CD14-positive monocyte (primary cell): Measurements from ENCODE around the gene COL6A1. TPM values are rescaled to one million over a fixed set of nuclear protein-coding genes. Genes with fewer than 3 reads are reported as not detected.
A peak's percentile ranks its signal among the peaks of the same experiment; 100 is the strongest.

Experiments used
- DNase-seq, 3 donors: peaks; one replicate each; pipeline ENCODE4 v3.0.0-alpha.2; 2011 to 2022
- H2AFZ ChIP-seq: 2 replicates; pipeline ENCODE4 v1.6.0; 2012; ENCODE audit warnings: mild to moderate bottlenecking, low read depth, low read length, inconsistent platforms; ENCODE audit not compliant: insufficient read depth, poor library complexity, severe bottlenecking
- H3K27ac ChIP-seq, 2 donors: 1 replicate in 1 of 2; 2 replicates in 1 of 2; pipeline ENCODE4 v1.5.1; 2012 to 2013; ENCODE audit warnings: low read length in 2 of 2, control low read depth in 1 of 2, inconsistent platforms in 1 of 2, low read depth in 1 of 2, mild to moderate bottlenecking in 1 of 2
- H3K27me3 ChIP-seq, 2 donors: one replicate each; pipeline versions ENCODE4 v1.6.0 to v1.6.1; 2011 to 2013; ENCODE audit warnings: low read length in 2 of 2; ENCODE audit not compliant: control insufficient read depth in 2 of 2, insufficient read depth in 2 of 2
- H3K36me3 ChIP-seq, 2 donors: replicated peaks in 1 of 2; 1 replicate in 1 of 2; 2 replicates in 1 of 2; pipeline versions ENCODE4 v1.5.1 to v1.6.1; 2012 to 2013; ENCODE audit warnings: low read length in 2 of 2, control low read depth in 1 of 2, inconsistent platforms in 1 of 2, mild to moderate bottlenecking in 1 of 2; ENCODE audit not compliant: insufficient read depth in 2 of 2, control insufficient read depth in 1 of 2
- H3K4me1 ChIP-seq, 2 donors: 1 replicate in 1 of 2; 2 replicates in 1 of 2; pipeline versions ENCODE4 v1.5.1 to v1.6.1; 2012 to 2013; ENCODE audit warnings: low read length in 2 of 2, control low read depth in 1 of 2, inconsistent platforms in 1 of 2, mild to moderate bottlenecking in 1 of 2, moderate library complexity in 1 of 2; ENCODE audit not compliant: insufficient read depth in 2 of 2, control insufficient read depth in 1 of 2
- H3K4me2 ChIP-seq: replicated peaks from 2 replicates; pipeline ENCODE3; 2012; ENCODE audit warnings: low read length, moderate library complexity, mild to moderate bottlenecking; ENCODE audit not compliant: poor library complexity, severe bottlenecking; ENCODE audit errors: extremely low read depth
- H3K4me3 ChIP-seq, 3 experiments: fragments of 200-600 bp in 1 of 3; sonication (generic) in 1 of 3; replicated peaks in 1 of 3; 1 replicate in 2 of 3; 2 replicates in 1 of 3; pipeline ENCODE4 v1.5.1; 2011 to 2013; ENCODE audit warnings: low read length in 3 of 3, mild to moderate bottlenecking in 3 of 3, control low read depth in 2 of 3, low read depth in 2 of 3, inconsistent platforms in 1 of 3, moderate library complexity in 1 of 3
- H3K79me2 ChIP-seq: 2 replicates; pipeline ENCODE4 v1.6.0; 2012; ENCODE audit warnings: mild to moderate bottlenecking, control low read depth, inconsistent platforms, low read length, moderate library complexity; ENCODE audit not compliant: insufficient read depth
- H3K9ac ChIP-seq: 2 replicates; pipeline ENCODE4 v1.6.0; 2017; ENCODE audit warnings: low read length, mild to moderate bottlenecking; ENCODE audit not compliant: insufficient read depth, poor library complexity, severe bottlenecking
- H3K9me3 ChIP-seq, 2 donors: replicated peaks in 1 of 2; 1 replicate in 1 of 2; 2 replicates in 1 of 2; pipeline versions ENCODE4 v1.5.1 to v1.6.1; 2012 to 2013; ENCODE audit warnings: low read length in 2 of 2, control low read depth in 1 of 2; ENCODE audit not compliant: control insufficient read depth in 1 of 2, insufficient read depth in 1 of 2
- H4K20me1 ChIP-seq: 2 replicates; pipeline ENCODE4 v1.6.0; 2012; ENCODE audit warnings: mild to moderate bottlenecking, low read length, control low read depth, moderate library complexity; ENCODE audit not compliant: insufficient read depth
- H3K27ac Mint-ChIP-seq, 7 donors: one replicate each; pipeline ENCODE4 v1.8.0; 2020; ENCODE audit warnings: mild to moderate bottlenecking in 7 of 7, mixed read lengths in 7 of 7, moderate library complexity in 6 of 7, inconsistent platforms in 2 of 7
- H3K27me3 Mint-ChIP-seq, 3 donors: one replicate each; pipeline ENCODE4 v1.8.0; 2021 to 2022; ENCODE audit warnings: low read depth in 3 of 3, mild to moderate bottlenecking in 3 of 3, mixed read lengths in 3 of 3, moderate library complexity in 3 of 3, inconsistent platforms in 1 of 3
- H3K36me3 Mint-ChIP-seq, 2 donors: one replicate each; pipeline ENCODE4 v1.8.0; 2020; ENCODE audit warnings: mixed read lengths in 2 of 2, inconsistent platforms in 1 of 2, mild to moderate bottlenecking in 1 of 2
- H3K4me1 Mint-ChIP-seq: one replicate; pipeline ENCODE4 v1.8.0; 2020; ENCODE audit warnings: mild to moderate bottlenecking, mixed read lengths
- H3K4me3 Mint-ChIP-seq, 2 donors: one replicate each; pipeline ENCODE4 v1.8.0; 2020; ENCODE audit warnings: mild to moderate bottlenecking in 2 of 2, mixed read lengths in 2 of 2, moderate library complexity in 1 of 2
- H3K9me3 Mint-ChIP-seq, 7 donors: one replicate each; pipeline ENCODE4 v1.8.0; 2020 to 2022; ENCODE audit warnings: mixed read lengths in 7 of 7, mild to moderate bottlenecking in 6 of 7, moderate library complexity in 6 of 7, inconsistent platforms in 2 of 7
- WGBS: methylation state at CpG from one replicate; pipeline ENCODE4 v1.1.5; 2013; ENCODE audit warnings: missing lambda C conversion rate; ENCODE audit not compliant: insufficient coverage; 5-methylcytosine and 5-hydroxymethylcytosine counted together
- intact Hi-C, 2 donors: fragments of 100-400 bp; cut with micrococcal nuclease; formaldehyde crosslinking; loops; one replicate each; pipeline versions ENCODE4 v1.15.0 to v1.15.1; 2023
- polyA plus RNA-seq, 3 donors: library from polyadenylated mRNA; depleted of rRNA in 1 of 3; unstranded in 2 of 3; stranded (reverse) in 1 of 3; fragments of 300-500 nt in 2 of 3; fragments of >200 nt in 1 of 3; fragmentation: Illumina TruSeq in 2 of 3; gene quantifications; 1 replicate in 2 of 3; 2 replicates in 1 of 3; pipeline ENCODE4 v1.2.3, GENCODE V29; 2012 to 2021
- TF ChIP-seq, protein P1 (sequence below): fragments of 200-600 bp; IDR thresholded peaks from one replicate; pipeline ENCODE4 v1.8.0; 2022; ENCODE audit warnings: antibody characterized with exemption, mild to moderate bottlenecking

The COL6A1 gene
- polyA plus RNA-seq, 3 donors, result 0.08 to 0.11 (median 0.10) TPM

DNA sequence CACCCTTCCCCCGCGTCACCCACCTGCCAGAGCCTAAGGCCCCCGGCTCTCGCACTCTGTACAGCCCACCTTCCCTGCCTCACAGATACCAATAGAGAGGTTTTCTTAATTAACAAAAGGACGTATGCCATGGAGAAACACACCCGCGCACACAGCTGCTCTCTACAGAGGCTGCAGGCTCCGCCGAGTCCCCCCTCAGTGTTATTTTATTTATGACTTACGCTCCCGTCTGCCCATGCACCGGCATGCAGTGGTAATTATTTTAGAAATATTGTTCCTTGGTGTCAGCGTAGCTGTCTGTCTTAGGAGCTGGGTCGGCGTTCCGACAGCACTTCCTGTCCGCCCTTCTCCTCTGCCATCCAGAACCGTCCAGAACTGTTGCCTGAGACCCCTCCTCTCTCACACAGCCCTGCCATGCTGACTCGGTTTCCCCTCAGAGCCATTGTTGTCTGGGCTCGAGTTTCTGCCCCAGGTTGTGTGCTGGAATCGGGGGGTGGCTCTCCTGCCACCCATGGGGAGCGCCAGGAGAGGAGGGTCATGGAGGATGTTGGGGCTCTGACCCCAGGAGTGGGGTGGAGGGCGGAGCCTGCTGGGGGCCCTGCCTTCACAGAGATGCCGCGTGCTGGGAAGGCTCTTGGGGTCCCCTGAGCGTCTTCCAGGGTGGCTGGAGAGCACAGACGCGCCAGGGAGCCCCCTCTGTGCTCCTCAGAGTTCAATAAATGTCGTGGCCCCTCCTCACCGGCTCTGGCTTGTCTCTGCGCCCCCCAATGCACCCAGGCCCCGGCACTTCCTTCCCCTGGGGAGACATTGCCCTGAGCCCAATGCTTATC, 39.6 kb upstream of the COL6A1 start:
- intact Hi-C loops, result no loop called here
- TF ChIP-seq, protein P1, sequence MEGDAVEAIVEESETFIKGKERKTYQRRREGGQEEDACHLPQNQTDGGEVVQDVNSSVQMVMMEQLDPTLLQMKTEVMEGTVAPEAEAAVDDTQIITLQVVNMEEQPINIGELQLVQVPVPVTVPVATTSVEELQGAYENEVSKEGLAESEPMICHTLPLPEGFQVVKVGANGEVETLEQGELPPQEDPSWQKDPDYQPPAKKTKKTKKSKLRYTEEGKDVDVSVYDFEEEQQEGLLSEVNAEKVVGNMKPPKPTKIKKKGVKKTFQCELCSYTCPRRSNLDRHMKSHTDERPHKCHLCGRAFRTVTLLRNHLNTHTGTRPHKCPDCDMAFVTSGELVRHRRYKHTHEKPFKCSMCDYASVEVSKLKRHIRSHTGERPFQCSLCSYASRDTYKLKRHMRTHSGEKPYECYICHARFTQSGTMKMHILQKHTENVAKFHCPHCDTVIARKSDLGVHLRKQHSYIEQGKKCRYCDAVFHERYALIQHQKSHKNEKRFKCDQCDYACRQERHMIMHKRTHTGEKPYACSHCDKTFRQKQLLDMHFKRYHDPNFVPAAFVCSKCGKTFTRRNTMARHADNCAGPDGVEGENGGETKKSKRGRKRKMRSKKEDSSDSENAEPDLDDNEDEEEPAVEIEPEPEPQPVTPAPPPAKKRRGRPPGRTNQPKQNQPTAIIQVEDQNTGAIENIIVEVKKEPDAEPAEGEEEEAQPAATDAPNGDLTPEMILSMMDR, result no peak
- H3K4me3 ChIP-seq, result no peak overlapping the region
- H3K9ac ChIP-seq, result no peak overlapping the region
- no peak overlapping the region for H3K4me2 ChIP-seq
- peaks cover 0 to 5% (median 0%) of the 10 kb centered on the region in 3 donors for H3K27me3 Mint-ChIP-seq
- H3K4me1 Mint-ChIP-seq, result no peaks in the 10 kb centered on the region
- no peak for DNase-seq
- no peaks in the 10 kb centered on the region for H3K36me3 ChIP-seq
- no peaks in the 10 kb centered on the region for H3K36me3 Mint-ChIP-seq
- H3K27ac Mint-ChIP-seq, result peak overlapping the region in 2 of 7 donors; percentile 28 to 78
- H3K4me3 Mint-ChIP-seq, result no peak overlapping the region
- peaks cover 0 to 4% of the 10 kb centered on the region in 2 donors for H3K9me3 ChIP-seq
- H2AFZ ChIP-seq, result no peak overlapping the region
- H3K79me2 ChIP-seq, result no peaks in the 10 kb centered on the region
- H4K20me1 ChIP-seq, result no peaks in the 10 kb centered on the region
- WGBS, result 91% methylated on average over 24 of the region's 32 CpGs
- peaks cover 1 to 31% (median 7%) of the 10 kb centered on the region in 7 donors for H3K9me3 Mint-ChIP-seq
- H3K4me1 ChIP-seq, result no peaks in the 10 kb centered on the region
- H3K27ac ChIP-seq, result no peak overlapping the region
- H3K27me3 ChIP-seq, result no peaks in the 10 kb centered on the region

DNA sequence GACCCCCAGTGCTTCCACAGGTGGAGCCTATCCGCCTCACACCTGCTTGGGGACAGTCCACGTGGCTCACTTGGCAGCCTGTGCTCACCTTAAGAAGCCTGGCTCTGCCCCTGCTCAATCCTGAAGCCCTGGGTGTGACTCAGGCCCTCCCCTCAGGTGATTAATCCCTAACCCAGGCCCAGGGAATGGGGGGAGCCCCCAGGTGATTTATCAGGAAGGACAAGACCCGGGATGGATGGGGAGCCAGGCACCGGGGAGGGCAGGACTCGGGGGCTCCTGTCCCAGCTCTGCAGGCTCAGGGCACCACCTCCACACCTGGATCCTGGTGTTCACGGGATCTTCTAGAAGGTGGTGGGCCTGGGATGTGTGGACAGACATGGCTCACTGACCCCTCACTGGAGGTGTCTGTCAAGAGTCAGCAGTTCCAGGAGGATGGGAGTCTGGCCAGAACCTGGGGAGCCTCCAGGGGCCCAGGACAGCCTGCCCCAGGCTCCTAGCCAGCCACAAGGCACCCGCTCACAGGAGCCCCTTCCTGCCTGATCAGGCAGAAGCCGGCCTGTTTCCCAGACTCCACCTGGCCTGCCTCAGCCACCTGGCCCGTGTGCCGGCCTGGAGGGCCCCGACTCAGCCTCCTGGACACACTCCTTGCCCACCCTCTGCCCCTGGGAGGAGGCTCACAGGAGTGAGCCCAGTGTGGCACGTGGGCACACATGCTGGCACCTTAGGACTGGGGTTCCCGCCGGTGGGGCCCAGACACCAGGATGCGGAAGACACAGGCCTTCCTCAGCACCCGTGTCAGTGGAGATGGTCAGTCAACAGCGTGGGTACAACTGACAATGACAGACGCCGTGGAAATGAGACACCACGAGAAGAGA, 38.6 kb upstream of the COL6A1 start:
- Histone ChIP-seq H2AFZ (no peak overlapping the region), H4K20me1 (no peaks in the 10 kb centered on the region), H3K27ac (no peak overlapping the region), H3K4me1 (no peaks in the 10 kb centered on the region), H3K27me3 (no peaks in the 10 kb centered on the region), H3K4me2 (no peak overlapping the region), H3K9me3 (peaks cover 0 to 8% of the 10 kb centered on the region in 2 donors), H3K9ac (no peak overlapping the region), H3K4me3 (no peak overlapping the region), H3K36me3 (no peaks in the 10 kb centered on the region), H3K79me2 (no peaks in the 10 kb centered on the region)
- 91% methylated on average over 19 of the region's 20 CpGs for WGBS
- no peak for DNase-seq
- Mint-ChIP-seq H3K4me3 (no peak overlapping the region), H3K4me1 (no peaks in the 10 kb centered on the region), H3K9me3 (peaks cover 0 to 22% (median 4%) of the 10 kb centered on the region in 7 donors), H3K27me3 (peaks cover 0 to 5% (median 0%) of the 10 kb centered on the region in 3 donors), H3K27ac (peak overlapping the region in 2 of 7 donors; percentile 54 to 66), H3K36me3 (no peaks in the 10 kb centered on the region)
- TF ChIP-seq, protein P1, result no peak
- intact Hi-C loops, result no loop called here
